IMR-90 (cell line): Measurements from ENCODE around the gene SH2B3.

Experiments
- BHLHE40 ChIP-seq: fragments of 150-350 bp; IDR thresholded peaks from 2 replicates; pipeline ENCODE4 v1.6.1; 2016; ENCODE audit warnings: mild to moderate bottlenecking, low read depth, low read length
- CEBPB ChIP-seq: IDR thresholded peaks from 2 replicates; pipeline ENCODE4 v1.6.1; 2012; ENCODE audit warnings: low read depth, low read length, improper control_type of control experiment
- CHD1 ChIP-seq: IDR thresholded peaks from 2 replicates; pipeline ENCODE4 v1.6.1; 2012; ENCODE audit warnings: low read depth, low read length, improper control_type of control experiment
- CTCF ChIP-seq: conservative IDR thresholded peaks from 2 replicates; pipeline ENCODE4 v1.5.1; 2012; ENCODE audit warnings: mild to moderate bottlenecking, low read depth, low read length, improper control_type of control experiment
- FOS ChIP-seq: fragments of 150-350 bp; IDR thresholded peaks from 2 replicates; pipeline ENCODE4 v1.6.1; 2016; ENCODE audit warnings: low read depth, low read length
- MAFK ChIP-seq: IDR thresholded peaks from 2 replicates; pipeline ENCODE4 v1.6.1; 2012; ENCODE audit warnings: low read depth, low read length, improper control_type of control experiment
- MAZ ChIP-seq: IDR thresholded peaks from 2 replicates; pipeline ENCODE4 v1.6.1; 2012; ENCODE audit warnings: low read depth, mild to moderate bottlenecking, low read length, improper control_type of control experiment, moderate library complexity, borderline replicate concordance
- POLR2A ChIP-seq: IDR thresholded peaks from 2 replicates; pipeline ENCODE4 v1.6.1; 2012; ENCODE audit warnings: mild to moderate bottlenecking, low read depth, low read length
- RAD21 ChIP-seq: IDR thresholded peaks from 2 replicates; pipeline ENCODE4 v1.6.1; 2012; ENCODE audit warnings: low read length, improper control_type of control experiment
- RCOR1 ChIP-seq: IDR thresholded peaks from 2 replicates; pipeline ENCODE4 v1.6.1; 2012; ENCODE audit warnings: mild to moderate bottlenecking, low read length, improper control_type of control experiment; ENCODE audit not compliant: insufficient replicate concordance
- SMC3 ChIP-seq: fragments of 150-350 bp; IDR thresholded peaks from 2 replicates; pipeline ENCODE4 v1.6.1; 2016; ENCODE audit warnings: low read depth, mild to moderate bottlenecking, antibody characterized with exemption, low read length, moderate library complexity
- USF2 ChIP-seq: fragments of 150-350 bp; IDR thresholded peaks from 2 replicates; pipeline ENCODE4 v1.6.1; 2017; ENCODE audit warnings: mild to moderate bottlenecking, antibody characterized with exemption, low read length, low read depth
- TF ChIP-seq, protein P1 (sequence below): fragments of 150-350 bp; IDR thresholded peaks from 2 replicates; pipeline ENCODE4 v1.6.1; 2016; ENCODE audit warnings: low read depth, mild to moderate bottlenecking, low read length, moderate library complexity, borderline replicate concordance

- TF ChIP-seq RAD21, result no peak
- no peak for TF ChIP-seq RCOR1
- no peak for TF ChIP-seq CTCF
- TF ChIP-seq POLR2A, result no peak
- TF ChIP-seq SMC3, result no peak
- TF ChIP-seq CEBPB, result no peak
- TF ChIP-seq MAFK, result no peak
- TF ChIP-seq CHD1, result no peak
- TF ChIP-seq BHLHE40, result no peak
- no peak for TF ChIP-seq FOS
- TF ChIP-seq USF2, result no peak
- TF ChIP-seq, protein P1, sequence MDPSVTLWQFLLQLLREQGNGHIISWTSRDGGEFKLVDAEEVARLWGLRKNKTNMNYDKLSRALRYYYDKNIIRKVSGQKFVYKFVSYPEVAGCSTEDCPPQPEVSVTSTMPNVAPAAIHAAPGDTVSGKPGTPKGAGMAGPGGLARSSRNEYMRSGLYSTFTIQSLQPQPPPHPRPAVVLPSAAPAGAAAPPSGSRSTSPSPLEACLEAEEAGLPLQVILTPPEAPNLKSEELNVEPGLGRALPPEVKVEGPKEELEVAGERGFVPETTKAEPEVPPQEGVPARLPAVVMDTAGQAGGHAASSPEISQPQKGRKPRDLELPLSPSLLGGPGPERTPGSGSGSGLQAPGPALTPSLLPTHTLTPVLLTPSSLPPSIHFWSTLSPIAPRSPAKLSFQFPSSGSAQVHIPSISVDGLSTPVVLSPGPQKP, result no peak
- TF ChIP-seq MAZ, result no peak
Measured at GRCh38 chr12:111427417-111428074, 21.8 kb downstream of the SH2B3 start.
